H9 (cell line): ENCODE data around the gene AGO3. TPM values are rescaled to one million over a fixed set of nuclear protein-coding genes. Genes with fewer than 3 reads are reported as not detected.

Source experiments
- DNase-seq: peaks from one replicate; pipeline ENCODE4 v3.0.0-alpha.2; 2017
- H2AFZ ChIP-seq: one replicate; pipeline ENCODE4 v1.6.1; 2013; ENCODE audit warnings: mild to moderate bottlenecking, low read length, control low read depth, moderate library complexity
- H2AK5ac ChIP-seq: 2 replicates; pipeline ENCODE4 v1.6.1; 2013; ENCODE audit warnings: low read length, control low read depth, mixed read lengths; ENCODE audit not compliant: insufficient read length
- H2BK120ac ChIP-seq: one replicate; pipeline ENCODE4 v1.6.1; 2013; ENCODE audit warnings: low read depth, mild to moderate bottlenecking, low read length, control low read depth, inconsistent platforms; ENCODE audit not compliant: poor library complexity, severe bottlenecking
- H2BK12ac ChIP-seq: 2 replicates; pipeline ENCODE4 v1.6.1; 2013; ENCODE audit warnings: low read length, control low read depth, mixed read lengths, low read depth; ENCODE audit not compliant: insufficient read length
- H2BK15ac ChIP-seq: 2 replicates; pipeline ENCODE4 v1.6.1; 2013; ENCODE audit warnings: low read depth, low read length, control low read depth
- H2BK20ac ChIP-seq: one replicate; pipeline ENCODE4 v1.6.1; 2013; ENCODE audit warnings: low read depth, mild to moderate bottlenecking, low read length, control low read depth, inconsistent platforms; ENCODE audit not compliant: poor library complexity, severe bottlenecking
- H2BK5ac ChIP-seq: 2 replicates; pipeline ENCODE4 v1.6.1; 2013; ENCODE audit warnings: low read length, control low read depth, mixed read lengths; ENCODE audit not compliant: insufficient read length
- H3K14ac ChIP-seq: 2 replicates; pipeline ENCODE4 v1.6.1; 2013; ENCODE audit warnings: low read length, control low read depth; ENCODE audit not compliant: insufficient read depth
- H3K18ac ChIP-seq: 2 replicates; pipeline ENCODE4 v1.6.1; 2013; ENCODE audit warnings: low read depth, mild to moderate bottlenecking, mixed read lengths, low read length, control low read depth; ENCODE audit not compliant: insufficient read length
- H3K23ac ChIP-seq: 2 replicates; pipeline ENCODE4 v1.6.1; 2013; ENCODE audit warnings: low read length, control low read depth, mixed read lengths, low read depth; ENCODE audit not compliant: insufficient read length
- H3K23me2 ChIP-seq: 2 replicates; pipeline ENCODE4 v1.6.1; 2013; ENCODE audit warnings: low read depth, mild to moderate bottlenecking, mixed read lengths, low read length, control low read depth; ENCODE audit not compliant: insufficient read length, poor library complexity, severe bottlenecking
- H3K27ac ChIP-seq: 2 replicates; pipeline ENCODE4 v1.5.1; 2013; ENCODE audit warnings: low read length, control low read depth, mixed read lengths, low read depth; ENCODE audit not compliant: insufficient read length
- H3K27me3 ChIP-seq: 2 replicates; pipeline ENCODE4 v1.6.1; 2013; ENCODE audit warnings: low read length, control low read depth, inconsistent platforms; ENCODE audit not compliant: insufficient read depth
- H3K4ac ChIP-seq: 2 replicates; pipeline ENCODE4 v1.6.1; 2013; ENCODE audit warnings: low read depth, mild to moderate bottlenecking, control low read depth, inconsistent platforms, low read length, moderate library complexity
- H3K4me1 ChIP-seq: 2 replicates; pipeline ENCODE4 v1.6.1; 2013; ENCODE audit warnings: low read length, control low read depth, inconsistent platforms; ENCODE audit not compliant: insufficient read depth
- H3K4me2 ChIP-seq: 2 replicates; pipeline ENCODE4 v1.6.1; 2013; ENCODE audit warnings: low read length, control low read depth, mixed read lengths; ENCODE audit not compliant: insufficient read length, insufficient read depth
- H3K56ac ChIP-seq: 2 replicates; pipeline ENCODE4 v1.6.1; 2013; ENCODE audit warnings: low read depth, mild to moderate bottlenecking, mixed read lengths, low read length, control low read depth; ENCODE audit not compliant: insufficient read length
- H3K79me1 ChIP-seq: 2 replicates; pipeline ENCODE4 v1.6.1; 2013; ENCODE audit warnings: low read depth, mild to moderate bottlenecking, moderate library complexity, low read length, control low read depth, inconsistent platforms; ENCODE audit not compliant: insufficient read depth, poor library complexity, severe bottlenecking
- H3K79me2 ChIP-seq: 2 replicates; pipeline ENCODE4 v1.6.1; 2013; ENCODE audit warnings: low read length, control low read depth, inconsistent platforms; ENCODE audit not compliant: insufficient read depth
- H3K9ac ChIP-seq: 2 replicates; pipeline ENCODE4 v1.6.1; 2013; ENCODE audit warnings: low read length, control low read depth, mixed read lengths; ENCODE audit not compliant: insufficient read length; ENCODE audit errors: extremely low read depth
- H3K9me3 ChIP-seq: one replicate; pipeline ENCODE4 v1.6.1; 2013; ENCODE audit warnings: low read depth, low read length, inconsistent platforms; ENCODE audit not compliant: control insufficient read depth
- H3T11ph ChIP-seq: one replicate; pipeline ENCODE4 v1.6.1; 2013; ENCODE audit warnings: mild to moderate bottlenecking, low read length, control low read depth, inconsistent platforms
- H4K20me1 ChIP-seq: one replicate; pipeline ENCODE4 v1.6.1; 2013; ENCODE audit not compliant: control insufficient read depth, insufficient read length, insufficient read depth
- H4K5ac ChIP-seq: 2 replicates; pipeline ENCODE4 v1.6.1; 2013; ENCODE audit warnings: low read depth, mild to moderate bottlenecking, mixed read lengths, low read length, control low read depth; ENCODE audit not compliant: insufficient read length
- H4K8ac ChIP-seq: replicated peaks from 2 replicates; pipeline ENCODE4 v1.6.1; 2013; ENCODE audit warnings: low read length, control low read depth, mixed read lengths, low read depth; ENCODE audit not compliant: insufficient read length
- H4K91ac ChIP-seq: 2 replicates; pipeline ENCODE4 v1.6.1; 2013; ENCODE audit warnings: low read depth, mild to moderate bottlenecking, moderate library complexity, mixed read lengths, low read length, control low read depth; ENCODE audit not compliant: insufficient read length
- H3K27ac Mint-ChIP-seq, 3 experiments: 2 replicates in 2 of 3; 3 replicates in 1 of 3; pipeline ENCODE4 v1.8.0; 2020 to 2021; ENCODE audit warnings: mixed read lengths in 3 of 3, mild to moderate bottlenecking in 1 of 3, moderate library complexity in 1 of 3
- H3K27me3 Mint-ChIP-seq: 2 replicates; pipeline ENCODE4 v1.8.0; 2021; ENCODE audit warnings: low read depth, mild to moderate bottlenecking, moderate library complexity, mixed read lengths
- H3K36me3 Mint-ChIP-seq, 3 experiments: 2 replicates in 2 of 3; 3 replicates in 1 of 3; pipeline ENCODE4 v1.8.0; 2020 to 2021; ENCODE audit warnings: low read depth in 3 of 3, mixed read lengths in 3 of 3; ENCODE audit not compliant: insufficient read depth in 1 of 3
- H3K4me1 Mint-ChIP-seq, 2 experiments: 2 replicates each; pipeline ENCODE4 v1.8.0; 2020; ENCODE audit warnings: mixed read lengths in 2 of 2
- H3K4me3 Mint-ChIP-seq, 2 experiments: 2 replicates in 1 of 2; 3 replicates in 1 of 2; pipeline ENCODE4 v1.8.0; 2020 to 2021; ENCODE audit warnings: mild to moderate bottlenecking in 2 of 2, mixed read lengths in 2 of 2, moderate library complexity in 1 of 2
- H3K9me3 Mint-ChIP-seq, 2 experiments: 2 replicates in 1 of 2; 3 replicates in 1 of 2; pipeline ENCODE4 v1.8.0; 2020; ENCODE audit warnings: mild to moderate bottlenecking in 2 of 2, mixed read lengths in 2 of 2, moderate library complexity in 1 of 2
- CTCF ChIP-seq: fragments of 200-600 bp; sonication (generic); conservative IDR thresholded peaks from 3 replicates; pipeline ENCODE4 v1.8.0; 2021; ENCODE audit warnings: antibody characterized with exemption, mild to moderate bottlenecking
- WGBS: extraction: QIAGEN DNeasy Blood & Tissue Kit; methylation state at CpG from one replicate; pipeline ENCODE4 v1.1.7; 2013; ENCODE audit warnings: missing lambda C conversion rate, low lambda C conversion rate, mixed read lengths; ENCODE audit not compliant: insufficient read length; ENCODE audit errors: extremely low coverage; 5-methylcytosine and 5-hydroxymethylcytosine counted together
- total RNA-seq: library from RNA; stranded (reverse); gene quantifications from 2 replicates; pipeline ENCODE4 v1.2.1, GENCODE V29; 2021

AGO3 gene
- total RNA-seq, 1 experiment from 2014 or later: 27.0 TPM

DNA sequence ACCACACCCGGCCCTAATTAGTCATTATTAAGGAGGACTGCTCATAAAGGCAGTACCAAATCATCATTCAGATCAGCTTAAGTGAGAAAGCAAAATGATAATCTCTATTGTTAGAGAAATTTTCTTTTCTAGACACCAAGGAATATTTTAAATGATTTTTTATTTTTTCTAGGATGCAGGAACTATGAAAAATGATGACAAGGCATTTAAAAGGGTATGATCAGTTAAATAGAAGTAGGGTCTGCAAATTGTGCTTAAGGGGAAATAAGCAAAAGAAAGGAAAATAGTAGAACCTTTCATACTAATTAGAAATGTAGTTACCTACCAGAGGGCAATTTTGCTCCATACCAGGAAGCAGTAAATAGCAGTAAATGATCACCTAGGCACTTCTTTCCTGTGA, 131.4 kb downstream of the AGO3 start:
- no peak overlapping the region for H3K23ac ChIP-seq
- DNase-seq: no peak
- no peak overlapping the region for H2BK15ac ChIP-seq
- no peaks in the 10 kb centered on the region for H3K23me2 ChIP-seq
- H3K27me3 Mint-ChIP-seq: no peaks in the 10 kb centered on the region
- no peak overlapping the region for H2AFZ ChIP-seq
- no peak overlapping the region for H2BK5ac ChIP-seq
- H3K4me3 Mint-ChIP-seq: no peak overlapping the region
- no peak overlapping the region for H3K27ac Mint-ChIP-seq
- no peak for TF ChIP-seq CTCF
- no peaks in the 10 kb centered on the region for H4K20me1 ChIP-seq
- no peaks in the 10 kb centered on the region for H3K27me3 ChIP-seq
- H3K9me3 ChIP-seq: no peaks in the 10 kb centered on the region
- no peaks in the 10 kb centered on the region for H3K4me1 Mint-ChIP-seq
- no peaks in the 10 kb centered on the region; a peak in 1 of 7 replicates for H3K36me3 Mint-ChIP-seq
- H2AK5ac ChIP-seq: no peak overlapping the region
- H3K4me1 ChIP-seq: no peaks in the 10 kb centered on the region
- no peak overlapping the region for H3T11ph ChIP-seq
- no peak overlapping the region for H3K9ac ChIP-seq
- no peak overlapping the region for H4K5ac ChIP-seq
- no peak overlapping the region for H4K8ac ChIP-seq
- no CpG with 5 or more reads among the region's 1 CpG for WGBS
- H4K91ac ChIP-seq: no peak overlapping the region
- H3K79me1 ChIP-seq: no peaks in the 10 kb centered on the region
- no peak overlapping the region for H2BK20ac ChIP-seq
- no peaks in the 10 kb centered on the region for H3K9me3 Mint-ChIP-seq
- no peak overlapping the region for H3K27ac ChIP-seq
- no peak overlapping the region for H2BK12ac ChIP-seq
- H3K4ac ChIP-seq: no peak overlapping the region
- no peak overlapping the region for H3K56ac ChIP-seq
- no peak overlapping the region for H3K4me2 ChIP-seq
- H3K79me2 ChIP-seq: no peaks in the 10 kb centered on the region
- no peak overlapping the region for H2BK120ac ChIP-seq
- H3K14ac ChIP-seq: no peak overlapping the region
- H3K18ac ChIP-seq: no peak overlapping the region
